A673 (cell line): ENCODE measurements around the gene ERG.

Experiments
- EZH2 ChIP-seq: fragments of 200-600 bp; sonication (generic); IDR thresholded peaks from 2 replicates; pipeline ENCODE4 v1.6.1; 2017; ENCODE audit warnings: borderline replicate concordance, low read depth, mild to moderate bottlenecking, mixed read lengths, antibody characterized with exemption, low read length; ENCODE audit not compliant: poor library complexity, severe bottlenecking
- TF ChIP-seq, protein P1 (sequence below): fragments of 300-800, 200-600 bp; sonication (generic); conservative IDR thresholded peaks from 2 replicates; pipeline ENCODE4 v1.5.1; 2017; ENCODE audit warnings: low read depth, mild to moderate bottlenecking, antibody characterized with exemption, low read length, moderate library complexity, mixed read lengths

- TF ChIP-seq, protein P1, sequence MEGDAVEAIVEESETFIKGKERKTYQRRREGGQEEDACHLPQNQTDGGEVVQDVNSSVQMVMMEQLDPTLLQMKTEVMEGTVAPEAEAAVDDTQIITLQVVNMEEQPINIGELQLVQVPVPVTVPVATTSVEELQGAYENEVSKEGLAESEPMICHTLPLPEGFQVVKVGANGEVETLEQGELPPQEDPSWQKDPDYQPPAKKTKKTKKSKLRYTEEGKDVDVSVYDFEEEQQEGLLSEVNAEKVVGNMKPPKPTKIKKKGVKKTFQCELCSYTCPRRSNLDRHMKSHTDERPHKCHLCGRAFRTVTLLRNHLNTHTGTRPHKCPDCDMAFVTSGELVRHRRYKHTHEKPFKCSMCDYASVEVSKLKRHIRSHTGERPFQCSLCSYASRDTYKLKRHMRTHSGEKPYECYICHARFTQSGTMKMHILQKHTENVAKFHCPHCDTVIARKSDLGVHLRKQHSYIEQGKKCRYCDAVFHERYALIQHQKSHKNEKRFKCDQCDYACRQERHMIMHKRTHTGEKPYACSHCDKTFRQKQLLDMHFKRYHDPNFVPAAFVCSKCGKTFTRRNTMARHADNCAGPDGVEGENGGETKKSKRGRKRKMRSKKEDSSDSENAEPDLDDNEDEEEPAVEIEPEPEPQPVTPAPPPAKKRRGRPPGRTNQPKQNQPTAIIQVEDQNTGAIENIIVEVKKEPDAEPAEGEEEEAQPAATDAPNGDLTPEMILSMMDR = no peak
- TF ChIP-seq EZH2 = no peak
These were observed 33.3 kb upstream of the ERG start for GRCh38 chr21:38531591-38531990.
